CD4-positive, alpha-beta T cell treated with Interleukin-1 beta for 1 hour (primary cell): Measurements from ENCODE around the gene RAB3B.
"Not testable (repeated sequence)": the region's sequence is repeated elsewhere in the genome, so short reads cannot be mapped to it uniquely, and the experiment has no call there.

Experiments used
- DNase-seq, 2 donors: peaks; one replicate each; pipeline ENCODE4 v3.0.0-alpha.2; 2020 to 2022

RAB3B gene

GRCh38 chr1:51990478-51990965, at the start of gene RAB3B:
RAB3B (minus strand) TSS chr1:51990700; CDS start chr1:51977117, 13,583 bp downstream.
- peak; percentile 66 to 71 for DNase-seq

- no peak for DNase-seq
Observed at GRCh38 chr1:52037909-52038308, 47.4 kb upstream of the RAB3B start.

- no peak for DNase-seq
Observed at GRCh38 chr1:52037402-52037814, 46.9 kb upstream of the RAB3B start.

- DNase-seq = no peak
Observed at GRCh38 chr1:52034050-52034384, 43.5 kb upstream of the RAB3B start.

GRCh38 chr1:52033190-52034049, 42.9 kb upstream of the RAB3B start, which contains the start of gene KTI12:
KTI12 (minus strand) TSS chr1:52033810; CDS start chr1:52033761, 49 bp downstream.
- DNase-seq = peak; percentile 89 to 91

GRCh38 chr1:52032785-52033131, 42.3 kb upstream of the RAB3B start:
- DNase-seq = peak in 1 of 2 donors; percentile 4

GRCh38 chr1:52032124-52032784, 41.8 kb upstream of the RAB3B start:
- DNase-seq = no peak

- DNase-seq = not testable (repeated sequence)
Observed at GRCh38 chr1:52028839-52029238, 38.3 kb upstream of the RAB3B start.

- no peak for DNase-seq
Observed at GRCh38 chr1:52028328-52028727, 37.8 kb upstream of the RAB3B start.

GRCh38 chr1:52026278-52026677, 35.8 kb upstream of the RAB3B start:
- DNase-seq = no peak

- DNase-seq = no peak
Observed at GRCh38 chr1:52022133-52022532, 31.6 kb upstream of the RAB3B start.

- no peak for DNase-seq
Observed at GRCh38 chr1:52008071-52008809, 17.7 kb upstream of the RAB3B start.

- no peak for DNase-seq
Observed at GRCh38 chr1:52007215-52008002, 16.9 kb upstream of the RAB3B start.

- not testable (repeated sequence) for DNase-seq
Observed at GRCh38 chr1:52006081-52006553, 15.6 kb upstream of the RAB3B start.

- DNase-seq = not testable (repeated sequence)
Observed at GRCh38 chr1:52005548-52005947, 15.0 kb upstream of the RAB3B start.

- no peak for DNase-seq
Observed at GRCh38 chr1:52003877-52004276, 13.4 kb upstream of the RAB3B start.

- peak; percentile 32 to 79 for DNase-seq
Observed at GRCh38 chr1:52002038-52002917, 11.8 kb upstream of the RAB3B start.

GRCh38 chr1:51998701-51999100, 8.2 kb upstream of the RAB3B start:
- no peak for DNase-seq

GRCh38 chr1:51997974-51998382, 7.5 kb upstream of the RAB3B start:
- DNase-seq = no peak

- DNase-seq = peak in 1 of 2 donors; percentile 14
Observed at GRCh38 chr1:51989582-51990477, 670 bp downstream of the RAB3B start.
